ENCODE measurements around the gene NDUFA3. TPM values are rescaled to one million over a fixed set of nuclear protein-coding genes. Genes with fewer than 3 reads are reported as not detected.

The NDUFA3 gene
- total and polyA plus RNA-seq, 11 donors: 32.2 to 1,519 (median 299) TPM

DNA sequence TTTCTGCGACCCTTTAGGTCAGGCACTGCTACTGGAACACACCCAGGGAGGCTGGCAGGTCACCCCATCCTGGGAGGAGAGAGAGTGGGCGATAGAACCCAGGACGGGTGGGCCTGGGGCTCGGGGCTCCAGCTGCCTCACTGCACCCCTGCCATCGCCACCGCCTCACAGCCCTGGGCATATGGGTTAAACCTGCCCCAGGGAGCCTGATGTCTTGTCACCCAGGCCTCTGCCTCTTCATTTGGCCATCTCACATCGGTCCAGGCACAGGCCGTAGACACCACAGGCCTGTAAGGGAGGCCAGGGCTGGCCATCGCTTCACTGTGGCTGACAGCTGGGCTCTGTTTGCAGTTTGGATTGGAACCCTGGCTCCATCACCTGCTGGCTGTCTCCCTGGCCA, 23.1 kb downstream of the NDUFA3 start:
- peaks cover 0 to 92% (median 89%) of the 10 kb centered on the region in 9 donors for H3K36me3 ChIP-seq
- no peaks in the 10 kb centered on the region for H3K27me3 ChIP-seq
- H3K4me3 ChIP-seq: no peak overlapping the region
- no peak for ATAC-seq
- H3K27ac ChIP-seq: no peak overlapping the region
- H3K4me1 ChIP-seq: no peaks in the 10 kb centered on the region
- WGBS, 4 donors: 83 to 92% (median 87%) methylated on average over 7 to 9 of the region's 9 CpGs
- no peak for DNase-seq
- H3K9me3 ChIP-seq: no peaks in the 10 kb centered on the region
- intact Hi-C loops (cut with DNase I): no loop called here
- TF ChIP-seq, protein P1, sequence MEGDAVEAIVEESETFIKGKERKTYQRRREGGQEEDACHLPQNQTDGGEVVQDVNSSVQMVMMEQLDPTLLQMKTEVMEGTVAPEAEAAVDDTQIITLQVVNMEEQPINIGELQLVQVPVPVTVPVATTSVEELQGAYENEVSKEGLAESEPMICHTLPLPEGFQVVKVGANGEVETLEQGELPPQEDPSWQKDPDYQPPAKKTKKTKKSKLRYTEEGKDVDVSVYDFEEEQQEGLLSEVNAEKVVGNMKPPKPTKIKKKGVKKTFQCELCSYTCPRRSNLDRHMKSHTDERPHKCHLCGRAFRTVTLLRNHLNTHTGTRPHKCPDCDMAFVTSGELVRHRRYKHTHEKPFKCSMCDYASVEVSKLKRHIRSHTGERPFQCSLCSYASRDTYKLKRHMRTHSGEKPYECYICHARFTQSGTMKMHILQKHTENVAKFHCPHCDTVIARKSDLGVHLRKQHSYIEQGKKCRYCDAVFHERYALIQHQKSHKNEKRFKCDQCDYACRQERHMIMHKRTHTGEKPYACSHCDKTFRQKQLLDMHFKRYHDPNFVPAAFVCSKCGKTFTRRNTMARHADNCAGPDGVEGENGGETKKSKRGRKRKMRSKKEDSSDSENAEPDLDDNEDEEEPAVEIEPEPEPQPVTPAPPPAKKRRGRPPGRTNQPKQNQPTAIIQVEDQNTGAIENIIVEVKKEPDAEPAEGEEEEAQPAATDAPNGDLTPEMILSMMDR (IDR thresholded peaks at IDR 0.05): no peak

DNA sequence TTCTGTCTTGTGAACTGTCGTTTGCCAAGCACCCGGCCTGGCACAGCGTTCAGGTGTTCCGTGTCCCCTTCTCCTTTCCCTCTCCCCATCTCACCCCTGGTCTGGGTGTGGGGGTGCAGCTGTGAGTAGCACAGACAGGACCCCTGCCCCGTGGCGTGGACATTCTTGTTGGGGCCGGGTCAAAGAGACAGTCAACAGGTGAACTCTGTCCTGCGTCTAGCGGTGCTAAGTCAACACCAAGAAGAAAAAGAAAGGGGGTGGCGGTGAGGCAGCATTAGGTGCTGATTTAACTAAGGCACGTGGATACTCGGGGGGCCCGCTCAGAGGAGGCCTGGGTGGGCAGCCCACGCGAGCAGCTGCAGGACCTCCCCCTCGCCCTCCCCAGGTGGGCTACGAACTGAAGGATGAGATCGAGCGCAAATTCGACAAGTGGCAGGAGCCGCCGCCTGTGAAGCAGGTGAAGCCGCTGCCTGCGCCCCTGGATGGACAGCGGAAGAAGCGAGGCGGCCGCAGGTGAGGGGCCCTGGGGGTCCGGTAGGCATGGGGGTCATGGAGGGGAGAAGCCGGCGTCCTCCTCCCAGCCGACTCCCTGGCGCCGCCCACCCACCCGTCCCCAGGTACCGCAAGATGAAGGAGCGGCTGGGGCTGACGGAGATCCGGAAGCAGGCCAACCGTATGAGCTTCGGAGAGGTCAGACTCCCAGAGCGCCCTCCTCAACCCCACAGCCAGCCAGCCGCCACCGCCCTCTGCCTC, 25.2 kb downstream of the NDUFA3 start:
- intact Hi-C loops (cut with DNase I): no loop called here
- WGBS, 4 donors: 93 to 95% (median 94%) methylated on average over 44 of the region's 44 CpGs
- Histone ChIP-seq H3K4me1 (no peaks in the 10 kb centered on the region), H3K27ac (no peak overlapping the region), H3K9me3 (no peaks in the 10 kb centered on the region), H3K4me3 (no peak overlapping the region), H3K27me3 (no peaks in the 10 kb centered on the region), H3K36me3 (peaks cover 0 to 90% (median 85%) of the 10 kb centered on the region in 9 donors)
- no peak for ATAC-seq
- TF ChIP-seq, protein P1 (IDR thresholded peaks at IDR 0.05): no peak
- no peak for TF ChIP-seq POLR2A (IDR thresholded peaks at IDR 0.05)
- DNase-seq: no peak

DNA sequence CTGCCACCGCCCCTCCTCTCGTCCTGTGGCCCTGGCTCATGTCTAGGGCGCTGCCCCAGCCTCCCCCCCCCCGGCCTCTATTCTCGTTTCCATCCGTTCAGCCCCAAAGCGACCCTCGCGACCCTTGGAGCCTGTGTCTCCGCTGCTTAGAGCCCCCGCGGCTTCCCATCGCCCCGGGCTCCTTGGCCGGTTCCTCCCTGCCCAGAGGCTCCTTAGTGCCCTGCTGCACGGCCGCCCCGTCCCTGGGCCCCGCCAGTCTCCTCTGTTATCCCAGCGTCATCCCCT, 25.7 kb downstream of the NDUFA3 start:
- no peak for TF ChIP-seq POLR2A (IDR thresholded peaks at IDR 0.05)
- TF ChIP-seq, protein P1 (IDR thresholded peaks at IDR 0.05): no peak
- 88 to 93% (median 92%) methylated on average over 20 of the region's 20 CpGs for WGBS, 4 donors
- intact Hi-C loops (cut with DNase I): no loop called here
- Histone ChIP-seq H3K27ac (no peak overlapping the region), H3K27me3 (no peaks in the 10 kb centered on the region), H3K36me3 (peaks cover 0 to 88% (median 83%) of the 10 kb centered on the region in 9 donors), H3K9me3 (no peaks in the 10 kb centered on the region), H3K4me1 (no peaks in the 10 kb centered on the region), H3K4me3 (no peak overlapping the region)
- no peak for DNase-seq
- no peak for ATAC-seq

DNA sequence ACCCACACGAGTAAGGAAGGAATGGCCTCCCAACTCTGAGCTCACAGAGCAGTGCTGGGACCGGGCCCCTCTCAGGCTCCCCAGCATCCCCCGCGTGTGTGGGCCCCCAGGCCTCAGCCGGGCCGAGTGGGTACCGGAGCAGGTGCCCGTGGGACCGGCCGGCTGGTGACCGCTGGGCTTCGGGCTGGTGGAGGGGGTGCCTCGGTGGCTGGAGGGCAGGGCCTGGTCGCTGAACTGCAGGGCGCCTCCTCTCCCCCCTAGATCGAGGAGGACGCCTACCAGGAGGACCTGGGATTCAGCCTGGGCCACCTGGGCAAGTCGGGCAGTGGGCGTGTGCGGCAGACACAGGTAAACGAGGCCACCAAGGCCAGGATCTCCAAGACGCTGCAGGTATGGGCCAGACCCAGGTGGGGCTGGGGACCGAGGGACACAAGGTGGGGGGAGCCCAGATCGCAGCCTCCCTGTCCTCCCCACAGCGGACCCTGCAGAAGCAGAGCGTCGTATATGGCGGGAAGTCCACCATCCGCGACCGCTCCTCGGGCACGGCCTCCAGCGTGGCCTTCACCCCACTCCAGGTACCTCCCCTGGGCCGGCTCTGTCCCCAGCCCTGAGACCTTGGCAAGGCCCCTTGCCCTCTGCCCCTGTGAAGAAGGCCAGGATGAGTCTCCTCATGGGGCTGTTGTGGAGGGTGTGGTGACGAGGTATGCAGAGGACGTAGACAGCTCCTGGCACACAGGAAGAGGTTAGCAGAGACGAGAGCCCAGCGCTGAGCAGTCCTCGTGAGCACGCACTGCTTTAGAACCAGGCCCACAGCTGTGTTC, 26.4 kb downstream of the NDUFA3 start:
- ATAC-seq: no peak

More for the DNA sequence above, 26.4 kb downstream of the NDUFA3 start:
- Histone ChIP-seq H3K9me3 (no peaks in the 10 kb centered on the region), H3K27ac (no peak overlapping the region), H3K27me3 (no peaks in the 10 kb centered on the region), H3K36me3 (peaks cover 0 to 81% (median 77%) of the 10 kb centered on the region in 9 donors), H3K4me1 (no peaks in the 10 kb centered on the region), H3K4me3 (no peak overlapping the region)
- intact Hi-C loops (cut with DNase I): no loop called here
- 96 to 97% (median 96%) methylated on average over 19 to 41 of the region's 41 CpGs for WGBS, 4 donors
- no peak for DNase-seq
- TF ChIP-seq, protein P1 (IDR thresholded peaks at IDR 0.05): no peak
- TF ChIP-seq POLR2A (IDR thresholded peaks at IDR 0.05): no peak

Data from heart left ventricle (tissue), 16 donors.